Measurements from ENCODE around the gene ZC3H12D. TPM values are rescaled to one million over a fixed set of nuclear protein-coding genes. Genes with fewer than 3 reads are reported as not detected.

Gene ZC3H12D
- polyA plus RNA-seq, 1 of the 3 experiments (the other 2 are of a cell fraction), result 0.03 TPM

DNA sequence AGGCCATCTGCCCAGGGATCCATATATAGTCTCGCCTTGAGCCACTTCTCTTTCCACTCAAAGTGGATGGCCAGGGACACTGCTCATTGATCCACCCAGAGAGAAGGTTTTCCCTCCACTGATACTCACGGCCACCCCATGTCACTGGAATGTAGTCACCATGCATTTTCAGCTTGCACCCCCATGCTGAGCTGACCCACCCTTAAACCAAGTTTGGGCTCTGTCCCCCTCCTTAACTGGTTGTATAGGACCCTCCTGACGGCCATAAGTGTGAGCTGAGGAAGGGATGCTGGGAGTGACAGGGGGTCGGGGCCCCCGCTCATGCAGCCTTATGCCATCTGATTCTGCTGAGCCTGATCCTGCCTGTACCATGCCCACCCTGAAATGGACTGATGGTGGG, 59.1 kb downstream of the ZC3H12D start:
- TF ChIP-seq, protein P1, sequence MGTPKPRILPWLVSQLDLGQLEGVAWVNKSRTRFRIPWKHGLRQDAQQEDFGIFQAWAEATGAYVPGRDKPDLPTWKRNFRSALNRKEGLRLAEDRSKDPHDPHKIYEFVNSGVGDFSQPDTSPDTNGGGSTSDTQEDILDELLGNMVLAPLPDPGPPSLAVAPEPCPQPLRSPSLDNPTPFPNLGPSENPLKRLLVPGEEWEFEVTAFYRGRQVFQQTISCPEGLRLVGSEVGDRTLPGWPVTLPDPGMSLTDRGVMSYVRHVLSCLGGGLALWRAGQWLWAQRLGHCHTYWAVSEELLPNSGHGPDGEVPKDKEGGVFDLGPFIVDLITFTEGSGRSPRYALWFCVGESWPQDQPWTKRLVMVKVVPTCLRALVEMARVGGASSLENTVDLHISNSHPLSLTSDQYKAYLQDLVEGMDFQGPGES (IDR thresholded peaks at IDR 0.05; ENCODE audit: low read depth, low read length), result no peak
- TF ChIP-seq EP300 (IDR thresholded peaks at IDR 0.05; ENCODE audit: borderline replicate concordance in 1 of 2, low read depth in 1 of 2, low read length in 1 of 2) (no peak), CHD2 (IDR thresholded peaks at IDR 0.05; ENCODE audit: low read length, partially characterized antibody) (no peak)
- H3K9ac ChIP-seq, result no peak overlapping the region
- DNase-seq, result no peak
- no peak overlapping the region for H3K27ac ChIP-seq (ENCODE audit: low read depth in 2 of 2, low read length in 1 of 2)
- H2AFZ ChIP-seq (ENCODE audit: low read depth), result no peak overlapping the region
- WGBS (ENCODE audit: low lambda C conversion rate), result 75% methylated on average over 3 of the region's 5 CpGs
- no peaks in the 10 kb centered on the region for H3K36me3 ChIP-seq (replicated peaks in 1 of 2; ENCODE audit: control insufficient read depth in 1 of 2, insufficient read depth in 2 of 2, low read length in 1 of 2)
- H4K20me1 ChIP-seq (ENCODE audit: insufficient read depth), result no peaks in the 10 kb centered on the region
- H3K4me3 ChIP-seq (ENCODE audit: low read depth in 2 of 2, low read length in 1 of 2), result no peak overlapping the region
- no peaks in the 10 kb centered on the region for H3K4me1 ChIP-seq (ENCODE audit: control insufficient read depth in 1 of 2, insufficient read depth in 2 of 2, low read depth in 1 of 2, low read length in 1 of 2)
- ChIA-PET POLR2A (no interaction called here), CTCF (interaction anchor here (0.9 to 2.8 kb wide), 5 partner anchors 91 to 397 kb away, joined by 3 to 12 read pairs (median 5); no protein-coding TSS in a partner anchor)
- H3K9me2 ChIP-seq, result no peaks in the 10 kb centered on the region
- H3K9me3 ChIP-seq, result no peaks in the 10 kb centered on the region
- no peaks in the 10 kb centered on the region for H3K27me3 ChIP-seq (ENCODE audit: insufficient read depth)
- H3K4me2 ChIP-seq, result no peak overlapping the region
- no peaks in the 10 kb centered on the region for H3K79me2 ChIP-seq (ENCODE audit: insufficient read depth)
- no peaks in the 10 kb centered on the region for H3F3A ChIP-seq (replicated peaks; ENCODE audit: insufficient read depth)

DNA sequence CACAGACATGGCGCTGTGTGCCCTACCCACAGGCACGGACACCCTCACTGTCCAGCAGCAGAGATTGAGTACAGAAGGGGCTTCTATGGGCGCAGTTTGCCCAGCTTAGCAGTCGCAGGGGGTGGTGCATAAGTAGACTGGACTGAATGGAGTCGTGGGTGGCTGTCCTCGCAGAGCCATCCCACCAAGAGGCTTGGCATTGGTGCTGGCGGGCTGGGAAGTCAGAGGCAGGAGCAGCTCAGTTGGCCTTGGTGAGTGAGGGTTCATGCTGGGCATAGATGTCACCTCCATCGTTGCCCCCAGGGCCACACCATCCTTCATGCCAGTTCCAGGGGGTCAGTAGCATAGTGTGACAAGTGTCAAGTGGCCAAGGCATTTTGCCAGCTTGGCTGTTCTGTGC, 59.6 kb downstream of the ZC3H12D start:
- CTCF ChIA-PET, result interaction anchor here (0.9 to 2.8 kb wide), 3 partner anchors 92 to 343 kb away, joined by 3 to 12 read pairs (median 5); no protein-coding TSS in a partner anchor
- H4K20me1 ChIP-seq (ENCODE audit: insufficient read depth), result no peaks in the 10 kb centered on the region
- no peaks in the 10 kb centered on the region for H3K27me3 ChIP-seq (ENCODE audit: insufficient read depth)
- no peaks in the 10 kb centered on the region for H3K4me1 ChIP-seq (ENCODE audit: control insufficient read depth in 1 of 2, insufficient read depth in 2 of 2, low read depth in 1 of 2, low read length in 1 of 2)
- H2AFZ ChIP-seq (ENCODE audit: low read depth), result no peak overlapping the region
- DNase-seq, result no peak
- WGBS (ENCODE audit: low lambda C conversion rate), result no CpG with 5 or more reads among the region's 8 CpGs
- TF ChIP-seq EZH2phosphoT487 (IDR thresholded peaks at IDR 0.05; ENCODE audit: borderline replicate concordance, low read depth) (no peak), FOSL2 (IDR thresholded peaks at IDR 0.05; ENCODE audit: borderline replicate concordance, low read depth) (no peak), SIN3A (IDR thresholded peaks at IDR 0.05; ENCODE audit: borderline replicate concordance, low read depth, low read length) (no peak), SMC3 (IDR thresholded peaks at IDR 0.05; ENCODE audit: low read depth, low read length) (no peak), POLR2AphosphoS5 (IDR thresholded peaks at IDR 0.05; ENCODE audit: low read depth, low read length) (no peak), GABPA (IDR thresholded peaks at IDR 0.05; ENCODE audit: low read depth) (no peak), TAF1 (IDR thresholded peaks at IDR 0.05; ENCODE audit: borderline replicate concordance, low read depth, low read length) (no peak), JUND (IDR thresholded peaks at IDR 0.05) (no peak), FOXJ3 (CRISPR knock-in tag; IDR thresholded peaks at IDR 0.05) (no peak), MXI1 (IDR thresholded peaks at IDR 0.05; ENCODE audit: low read depth, low read length) (no peak)
- TF ChIP-seq, protein P2, sequence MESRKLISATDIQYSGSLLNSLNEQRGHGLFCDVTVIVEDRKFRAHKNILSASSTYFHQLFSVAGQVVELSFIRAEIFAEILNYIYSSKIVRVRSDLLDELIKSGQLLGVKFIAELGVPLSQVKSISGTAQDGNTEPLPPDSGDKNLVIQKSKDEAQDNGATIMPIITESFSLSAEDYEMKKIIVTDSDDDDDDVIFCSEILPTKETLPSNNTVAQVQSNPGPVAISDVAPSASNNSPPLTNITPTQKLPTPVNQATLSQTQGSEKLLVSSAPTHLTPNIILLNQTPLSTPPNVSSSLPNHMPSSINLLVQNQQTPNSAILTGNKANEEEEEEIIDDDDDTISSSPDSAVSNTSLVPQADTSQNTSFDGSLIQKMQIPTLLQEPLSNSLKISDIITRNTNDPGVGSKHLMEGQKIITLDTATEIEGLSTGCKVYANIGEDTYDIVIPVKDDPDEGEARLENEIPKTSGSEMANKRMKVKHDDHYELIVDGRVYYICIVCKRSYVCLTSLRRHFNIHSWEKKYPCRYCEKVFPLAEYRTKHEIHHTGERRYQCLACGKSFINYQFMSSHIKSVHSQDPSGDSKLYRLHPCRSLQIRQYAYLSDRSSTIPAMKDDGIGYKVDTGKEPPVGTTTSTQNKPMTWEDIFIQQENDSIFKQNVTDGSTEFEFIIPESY (IDR thresholded peaks at IDR 0.05; ENCODE audit: borderline replicate concordance, low read depth), result no peak
- TF ChIP-seq, protein P3, sequence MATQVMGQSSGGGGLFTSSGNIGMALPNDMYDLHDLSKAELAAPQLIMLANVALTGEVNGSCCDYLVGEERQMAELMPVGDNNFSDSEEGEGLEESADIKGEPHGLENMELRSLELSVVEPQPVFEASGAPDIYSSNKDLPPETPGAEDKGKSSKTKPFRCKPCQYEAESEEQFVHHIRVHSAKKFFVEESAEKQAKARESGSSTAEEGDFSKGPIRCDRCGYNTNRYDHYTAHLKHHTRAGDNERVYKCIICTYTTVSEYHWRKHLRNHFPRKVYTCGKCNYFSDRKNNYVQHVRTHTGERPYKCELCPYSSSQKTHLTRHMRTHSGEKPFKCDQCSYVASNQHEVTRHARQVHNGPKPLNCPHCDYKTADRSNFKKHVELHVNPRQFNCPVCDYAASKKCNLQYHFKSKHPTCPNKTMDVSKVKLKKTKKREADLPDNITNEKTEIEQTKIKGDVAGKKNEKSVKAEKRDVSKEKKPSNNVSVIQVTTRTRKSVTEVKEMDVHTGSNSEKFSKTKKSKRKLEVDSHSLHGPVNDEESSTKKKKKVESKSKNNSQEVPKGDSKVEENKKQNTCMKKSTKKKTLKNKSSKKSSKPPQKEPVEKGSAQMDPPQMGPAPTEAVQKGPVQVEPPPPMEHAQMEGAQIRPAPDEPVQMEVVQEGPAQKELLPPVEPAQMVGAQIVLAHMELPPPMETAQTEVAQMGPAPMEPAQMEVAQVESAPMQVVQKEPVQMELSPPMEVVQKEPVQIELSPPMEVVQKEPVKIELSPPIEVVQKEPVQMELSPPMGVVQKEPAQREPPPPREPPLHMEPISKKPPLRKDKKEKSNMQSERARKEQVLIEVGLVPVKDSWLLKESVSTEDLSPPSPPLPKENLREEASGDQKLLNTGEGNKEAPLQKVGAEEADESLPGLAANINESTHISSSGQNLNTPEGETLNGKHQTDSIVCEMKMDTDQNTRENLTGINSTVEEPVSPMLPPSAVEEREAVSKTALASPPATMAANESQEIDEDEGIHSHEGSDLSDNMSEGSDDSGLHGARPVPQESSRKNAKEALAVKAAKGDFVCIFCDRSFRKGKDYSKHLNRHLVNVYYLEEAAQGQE (IDR thresholded peaks at IDR 0.05; ENCODE audit: low read depth, low read length), result no peak
- no peaks in the 10 kb centered on the region for H3K79me2 ChIP-seq (ENCODE audit: insufficient read depth)
- no peak overlapping the region for H3K4me3 ChIP-seq (ENCODE audit: low read depth in 2 of 2, low read length in 1 of 2)
- POLR2A ChIA-PET, result no interaction called here
- no peaks in the 10 kb centered on the region for H3F3A ChIP-seq (replicated peaks; ENCODE audit: insufficient read depth)
- H3K36me3 ChIP-seq (replicated peaks in 1 of 2; ENCODE audit: control insufficient read depth in 1 of 2, insufficient read depth in 2 of 2, low read length in 1 of 2), result no peaks in the 10 kb centered on the region
- no peaks in the 10 kb centered on the region for H3K9me3 ChIP-seq
- H3K27ac ChIP-seq (ENCODE audit: low read depth in 2 of 2, low read length in 1 of 2), result no peak overlapping the region
- H3K9me2 ChIP-seq, result no peaks in the 10 kb centered on the region
- H3K9ac ChIP-seq, result no peak overlapping the region
- no peak overlapping the region for H3K4me2 ChIP-seq
